HepG2 (cell line): ENCODE results near the gene PYGO2. TPM values are rescaled to one million over a fixed set of nuclear protein-coding genes. Genes with fewer than 3 reads are reported as not detected.
A peak's percentile ranks its signal among the peaks of the same experiment; 100 is the strongest.

Experiments used
- BRD4 ChIP-seq: sonication (generic); formaldehyde crosslinking; IDR thresholded peaks from 2 replicates; pipeline ENCODE4 v1.4.0; 2020; ENCODE audit warnings: missing genetic modification reagents
- EEA1 ChIP-seq: sonication (generic); formaldehyde crosslinking; IDR thresholded peaks from 2 replicates; pipeline ENCODE4 v1.5.1; 2020; ENCODE audit warnings: mild to moderate bottlenecking, missing genetic modification reagents, borderline replicate concordance
- ELK4 ChIP-seq: sonication (generic); formaldehyde crosslinking; IDR thresholded peaks from 2 replicates; pipeline ENCODE4 v1.9.0; 2021; ENCODE audit warnings: missing genetic modification reagents, borderline replicate concordance
- GPN1 ChIP-seq: sonication (generic); formaldehyde crosslinking; IDR thresholded peaks from 2 replicates; pipeline ENCODE4 v1.5.1; 2020; ENCODE audit warnings: missing genetic modification reagents, borderline replicate concordance
- KDM2A ChIP-seq: sonication (generic); formaldehyde crosslinking; IDR thresholded peaks from 2 replicates; pipeline ENCODE4 v1.4.0; 2020; ENCODE audit warnings: low read depth, missing genetic modification reagents, borderline replicate concordance
- KDM5A ChIP-seq: fragments of 200-600 bp; sonication (generic); IDR thresholded peaks from 2 replicates; pipeline ENCODE4 v1.7.0; 2018; ENCODE audit warnings: antibody characterized with exemption, mild to moderate bottlenecking, low read length, borderline replicate concordance
- NCOA5 ChIP-seq: sonication (generic); formaldehyde crosslinking; IDR thresholded peaks from 2 replicates; pipeline ENCODE4 v1.4.0; 2020; ENCODE audit warnings: missing genetic modification reagents
- NFE2 ChIP-seq: sonication (generic); formaldehyde crosslinking; IDR thresholded peaks from 2 replicates; pipeline ENCODE4 v1.4.0; 2020; ENCODE audit warnings: missing genetic modification reagents
- NFE2L2 ChIP-seq: fragments of 150-350 bp; IDR thresholded peaks from 2 replicates; pipeline ENCODE4 v1.6.1; 2014; ENCODE audit warnings: low read length
- SOX13 ChIP-seq, 3 experiments: fragments of 450-650 bp in 1 of 3; sonication (generic) in 1 of 3; formaldehyde crosslinking in 1 of 3; IDR thresholded peaks in 2 of 3; conservative IDR thresholded peaks in 1 of 3; 2 replicates each; pipeline versions ENCODE4 v1.5.0 to v1.6.1; 2016 to 2020; ENCODE audit warnings: antibody characterized with exemption in 1 of 3, mild to moderate bottlenecking in 1 of 3, missing compliant biosample characterization in 1 of 3, missing genetic modification reagents in 1 of 3, moderate library complexity in 1 of 3
- TFE3 ChIP-seq: IDR thresholded peaks from 2 replicates; pipeline ENCODE4 v1.6.1; 2016
- THRA ChIP-seq: sonication (generic); formaldehyde crosslinking; IDR thresholded peaks from 2 replicates; pipeline ENCODE4 v1.4.0; 2020; ENCODE audit warnings: missing genetic modification reagents, borderline replicate concordance
- XBP1 ChIP-seq: sonication (generic); formaldehyde crosslinking; IDR thresholded peaks from 2 replicates; pipeline ENCODE4 v1.5.0; 2020; ENCODE audit warnings: missing genetic modification reagents
- ZEB1 ChIP-seq: IDR thresholded peaks from 2 replicates; pipeline ENCODE4 v1.6.1; 2012; ENCODE audit warnings: mild to moderate bottlenecking, low read depth, inconsistent platforms; ENCODE audit not compliant: insufficient replicate concordance
- ZFP41 ChIP-seq: sonication (generic); formaldehyde crosslinking; IDR thresholded peaks from 2 replicates; pipeline ENCODE4 v1.4.0; 2020; ENCODE audit warnings: mild to moderate bottlenecking, missing genetic modification reagents, borderline replicate concordance
- ZFY ChIP-seq: sonication (generic); formaldehyde crosslinking; IDR thresholded peaks from 2 replicates; pipeline ENCODE4 v1.4.0; 2020; ENCODE audit warnings: missing genetic modification reagents
- ZKSCAN8 ChIP-seq: IDR thresholded peaks from 2 replicates; pipeline ENCODE4 v1.6.1; 2016; ENCODE audit warnings: borderline replicate concordance, missing genetic modification reagents, missing compliant biosample characterization
- ZNF383 ChIP-seq: sonication (generic); formaldehyde crosslinking; IDR thresholded peaks from 2 replicates; pipeline ENCODE4 v1.4.0; 2020; ENCODE audit warnings: missing genetic modification reagents, mild to moderate bottlenecking, borderline replicate concordance
- ZNF44 ChIP-seq: sonication (generic); formaldehyde crosslinking; IDR thresholded peaks from 2 replicates; pipeline ENCODE4 v1.5.1; 2020; ENCODE audit warnings: mild to moderate bottlenecking, missing genetic modification reagents
- ZNF513 ChIP-seq: sonication (generic); formaldehyde crosslinking; conservative IDR thresholded peaks from 2 replicates; pipeline ENCODE4 v1.5.0; 2020; ENCODE audit warnings: missing genetic modification reagents
- ZNF546 ChIP-seq: sonication (generic); formaldehyde crosslinking; conservative IDR thresholded peaks from 2 replicates; pipeline ENCODE4 v1.8.1; 2023; ENCODE audit warnings: mild to moderate bottlenecking, missing genetic modification reagents
- ZNF746 ChIP-seq: sonication (generic); formaldehyde crosslinking; IDR thresholded peaks from 2 replicates; pipeline ENCODE4 v1.8.0; 2022; ENCODE audit warnings: mild to moderate bottlenecking, missing genetic modification reagents
- ZNF883 ChIP-seq: sonication (generic); formaldehyde crosslinking; IDR thresholded peaks from 2 replicates; pipeline ENCODE4 v1.5.1; 2020; ENCODE audit warnings: mild to moderate bottlenecking, missing genetic modification reagents; ENCODE audit errors: not compliant biosample characterization
- ZZZ3 ChIP-seq: sonication (generic); formaldehyde crosslinking; IDR thresholded peaks from 2 replicates; pipeline ENCODE4 v1.4.0; 2020; ENCODE audit warnings: missing genetic modification reagents, mild to moderate bottlenecking, borderline replicate concordance
- polyA plus RNA-seq, 8 experiments: library from polyadenylated mRNA; depleted of rRNA in 3 of 8; stranded (reverse) in 7 of 8; unstranded in 1 of 8; fragments of >200 nt; fragmentation: Illumina TruSeq in 4 of 8; extraction: Trizol in 4 of 8; gene quantifications; 2 replicates each; pipeline versions ENCODE4 v1.2.1 to v1.2.3, GENCODE V29; 2011 to 2016; ENCODE audit warnings: low read depth in 4 of 8, missing spikeins in 1 of 8, mixed read lengths in 1 of 8; ENCODE audit not compliant: insufficient read depth in 1 of 8
- total RNA-seq, 5 experiments: library from RNA; depleted of rRNA; stranded (reverse); fragments of >200 nt; fragmentation: Illumina TruSeq; extraction: Trizol; gene quantifications; 2 replicates each; pipeline ENCODE4 v1.2.3, GENCODE V29; 2016; ENCODE audit warnings: low read depth in 1 of 5

Gene PYGO2
- total and polyA plus RNA-seq, 2 of the 13 experiments (the other 11 are each of a cell fraction or from before 2014, with no cell fraction given): 20.3 to 21.8 TPM

- TF ChIP-seq ZNF44 (CRISPR knock-in tag): peak; percentile 49; the same call in 1 of the 2 replicates
- no peak for TF ChIP-seq KDM2A (CRISPR knock-in tag)
- TF ChIP-seq NFE2L2: no peak
- TF ChIP-seq TFE3: no peak
- TF ChIP-seq ZFP41 (CRISPR knock-in tag): no peak
- TF ChIP-seq ZNF383 (CRISPR knock-in tag): no peak
- peak; percentile 1 for TF ChIP-seq ZEB1
- TF ChIP-seq NCOA5: no peak
- TF ChIP-seq ZZZ3: no peak
- no peak for TF ChIP-seq ELK4
- no peak for TF ChIP-seq GPN1
- no peak for TF ChIP-seq ZNF513 (CRISPR knock-in tag)
- TF ChIP-seq ZNF746 (CRISPR knock-in tag): no peak
- TF ChIP-seq SOX13 (IDR thresholded peaks at IDR 0.05): no peak
- TF ChIP-seq SOX13 (CRISPR knock-in tag; conservative IDR thresholded peaks at IDR 0.05 in 1 of 2, IDR thresholded peaks at IDR 0.05 in 1 of 2): no peak
- TF ChIP-seq XBP1 (CRISPR knock-in tag): no peak
- TF ChIP-seq NFE2 (CRISPR knock-in tag): no peak
- TF ChIP-seq BRD4 (CRISPR knock-in tag): no peak
- no peak for TF ChIP-seq THRA (CRISPR knock-in tag)
- peak; percentile 73; the same call in 1 of the 2 replicates for TF ChIP-seq KDM5A
- TF ChIP-seq EEA1 (CRISPR knock-in tag): no peak
- TF ChIP-seq ZFY (CRISPR knock-in tag): no peak
- no peak for TF ChIP-seq ZNF546 (CRISPR knock-in tag)
- TF ChIP-seq ZKSCAN8 (CRISPR knock-in tag): no peak
- no peak for TF ChIP-seq ZNF883 (CRISPR knock-in tag)
Observed at GRCh38 chr1:154937085-154937987, 24.2 kb downstream of the PYGO2 start (continued).
